Measurements from ENCODE around the gene LRRN3.

The LRRN3 gene

GRCh38 chr7:111108000-111108399 lies 17.1 kb downstream of the LRRN3 start:
- DNase-seq, result no peak

DNA sequence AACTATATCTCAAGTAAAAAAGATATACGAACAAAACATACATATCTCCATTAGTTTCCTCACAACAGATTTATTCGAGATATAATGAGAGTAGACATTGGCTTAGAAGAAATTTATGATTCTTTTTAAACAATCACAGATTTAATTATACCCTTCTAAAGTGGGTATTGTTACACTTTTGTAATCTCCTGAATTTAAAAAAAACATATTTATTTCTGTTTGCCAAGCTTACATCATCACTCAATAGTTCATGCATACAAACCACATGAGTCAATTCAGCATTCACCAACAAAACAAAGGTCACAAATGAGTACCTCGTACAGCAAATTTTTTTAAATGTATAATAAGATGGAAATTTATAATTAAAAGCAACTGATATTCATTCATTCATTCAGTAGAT lies 17.6 kb downstream of the LRRN3 start:
- no peak for DNase-seq

DNA sequence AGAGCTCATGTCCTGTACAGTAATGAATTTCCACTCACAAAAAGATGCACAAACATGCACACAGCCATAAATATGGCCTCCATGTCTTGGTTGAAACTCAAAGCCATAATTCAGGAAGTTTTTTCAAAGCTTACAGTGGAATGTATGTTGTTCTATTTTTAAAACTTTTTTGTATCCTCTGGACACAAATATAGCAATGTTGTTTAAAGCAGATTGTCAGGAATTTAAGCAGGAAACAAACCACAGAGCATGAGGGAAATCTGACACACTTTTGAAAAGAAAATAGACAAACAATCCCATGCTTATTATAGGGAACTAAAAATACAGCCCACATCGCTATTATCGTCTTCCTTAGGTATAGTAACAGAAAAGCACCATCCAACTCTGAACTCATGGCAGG lies 21.5 kb downstream of the LRRN3 start:
- no peak for DNase-seq

DNA sequence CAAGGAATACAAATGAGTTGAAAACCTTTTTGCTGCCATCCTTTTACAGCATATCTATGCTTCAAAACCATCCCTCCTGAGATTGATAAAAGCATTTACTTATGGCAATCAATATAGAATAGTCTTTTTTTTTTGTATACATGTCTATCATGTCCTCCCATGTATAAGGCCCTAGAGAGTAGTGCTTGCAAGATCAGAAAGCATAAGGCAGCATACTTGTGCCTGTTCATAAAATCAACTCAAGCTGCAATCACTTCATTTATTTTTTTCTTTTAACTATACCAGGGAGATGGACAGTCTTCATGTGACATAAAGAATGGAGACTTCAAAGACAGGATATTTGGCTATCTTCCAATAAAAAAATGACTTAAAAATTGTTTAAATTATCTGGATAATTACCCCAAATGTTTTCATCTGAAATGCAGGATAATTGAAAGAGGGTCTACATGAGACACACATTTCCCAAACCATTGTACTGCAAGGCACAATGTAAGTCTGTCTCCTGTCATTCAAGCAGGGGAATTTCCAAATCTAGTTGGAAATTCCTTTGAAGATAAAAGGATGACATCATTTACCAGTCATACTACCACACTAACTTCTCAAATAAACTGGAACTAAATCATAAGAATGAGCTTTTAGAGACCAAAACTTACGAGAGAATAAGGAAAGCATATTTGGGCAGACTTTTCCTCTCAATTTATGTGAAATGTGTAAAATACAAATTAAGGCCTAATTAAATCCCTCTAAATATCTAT lies 22.5 kb downstream of the LRRN3 start:
- no peak for DNase-seq

DNA sequence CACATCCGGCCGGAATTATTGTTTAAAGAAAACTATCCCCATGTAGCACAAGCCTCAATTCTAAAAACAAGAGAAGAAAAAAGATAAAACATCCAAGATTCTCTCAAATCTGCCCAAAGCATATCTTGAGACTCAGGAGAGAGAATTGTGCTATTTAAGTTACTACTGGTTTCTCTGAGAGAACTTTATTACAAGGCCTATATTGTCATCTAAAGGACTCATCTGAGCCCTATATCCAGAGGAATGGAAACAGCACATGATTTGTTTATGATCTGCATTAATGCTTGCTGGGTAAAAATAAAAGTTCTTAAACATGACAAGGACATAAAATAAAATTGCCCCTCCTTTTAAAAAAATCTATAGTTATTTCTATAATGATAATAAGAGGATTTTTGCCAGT lies 25.0 kb downstream of the LRRN3 start:
- DNase-seq, result no peak

DNA sequence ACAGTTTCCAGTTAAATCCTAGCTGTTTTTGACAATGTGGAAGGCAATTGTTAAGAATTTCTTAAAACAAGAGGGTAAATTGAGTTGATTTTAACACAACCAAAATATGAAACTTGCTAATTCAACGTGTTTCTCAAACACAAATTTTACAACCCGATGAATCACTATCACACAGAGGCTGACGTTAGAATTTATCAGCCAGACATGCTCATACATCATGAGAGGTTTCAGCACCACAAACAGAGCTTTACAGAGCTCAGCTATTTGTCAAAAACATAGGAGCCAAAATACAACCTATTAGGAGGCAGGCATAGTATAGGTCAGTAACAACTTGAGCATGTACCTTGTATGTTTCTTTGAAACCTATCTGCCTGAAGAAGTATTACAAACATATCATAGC lies 36.1 kb downstream of the LRRN3 start:
- DNase-seq, result no peak

DNA sequence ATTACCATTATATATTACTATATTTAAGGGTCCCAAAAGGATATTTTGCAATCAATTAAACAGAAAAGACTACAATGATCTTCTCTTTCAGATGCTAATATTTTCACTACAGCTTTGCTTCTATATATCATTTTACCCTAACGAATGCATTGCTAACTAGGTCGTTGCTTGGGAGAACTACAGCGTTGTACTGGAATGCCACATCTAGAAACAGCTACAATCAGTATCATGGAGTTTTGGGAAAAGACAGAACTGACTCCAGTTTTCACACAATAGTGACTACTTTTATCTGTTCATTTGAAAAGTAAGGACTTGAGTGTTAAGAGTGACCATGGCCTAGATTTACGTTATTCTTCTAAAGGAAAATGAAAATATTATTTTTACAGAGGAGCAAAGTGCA lies 38.5 kb downstream of the LRRN3 start:
- no peak for DNase-seq

DNA sequence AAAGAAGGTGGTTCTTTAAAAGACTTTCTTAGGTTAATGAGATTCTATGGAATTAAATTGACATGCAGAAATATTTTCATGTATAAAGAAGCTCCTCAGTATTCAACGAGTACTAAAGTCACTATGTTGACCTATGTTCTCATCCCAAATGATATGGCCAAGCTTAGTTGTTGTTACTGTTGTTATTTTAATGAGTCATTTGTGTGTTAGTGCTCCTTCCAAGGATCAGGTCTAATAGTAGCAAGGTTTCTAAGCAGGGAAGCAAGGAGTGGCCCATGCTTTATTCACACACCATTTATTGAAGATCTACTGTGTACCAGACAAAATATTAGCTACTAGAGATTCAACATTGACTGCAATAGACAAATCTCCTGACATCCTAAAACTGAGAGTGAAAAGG lies 41.9 kb downstream of the LRRN3 start:
- no peak for DNase-seq

DNA sequence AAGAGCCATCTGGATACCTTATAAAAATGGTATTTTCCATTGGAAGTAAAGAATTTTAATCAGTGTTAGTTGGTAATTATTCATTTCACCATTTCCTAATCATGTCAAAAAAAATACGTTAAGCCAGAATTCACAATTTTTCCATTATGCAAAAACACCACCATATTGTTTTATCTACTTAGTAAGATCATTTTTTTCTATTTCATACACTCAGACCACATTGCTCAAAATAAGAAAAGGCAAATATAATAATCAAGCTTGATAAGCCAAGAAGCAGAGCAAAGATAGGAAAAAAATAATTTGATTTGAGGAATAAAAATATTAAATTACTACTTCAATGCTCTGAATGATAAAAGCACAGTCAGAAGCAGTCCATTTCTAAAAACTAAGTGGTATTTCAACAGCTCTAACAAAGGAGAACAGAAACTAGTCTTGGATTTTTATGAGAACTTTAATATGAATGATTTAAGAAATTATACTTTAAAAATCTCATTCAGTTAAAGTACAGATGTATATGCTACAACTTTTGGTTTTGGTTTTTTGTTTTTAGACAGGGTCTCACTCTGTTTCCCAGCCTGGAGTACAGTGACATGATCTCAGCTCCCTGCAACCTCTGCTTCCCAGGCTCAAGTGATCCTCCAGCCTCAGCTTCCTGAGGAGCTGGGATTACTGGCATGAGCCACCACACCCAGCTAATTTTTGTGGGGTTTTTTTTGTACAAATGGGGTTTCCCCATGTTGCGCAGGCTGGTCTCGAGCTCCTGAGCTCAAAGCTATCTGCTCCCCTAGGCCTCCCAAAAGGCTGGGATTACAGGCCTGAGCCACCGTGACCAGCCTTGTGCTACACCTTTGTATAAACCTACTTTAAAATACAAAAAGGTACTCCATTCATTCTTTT lies 46.6 kb downstream of the LRRN3 start:
- no peak for DNase-seq

- DNase-seq, result no peak
Measured at GRCh38 chr7:111138193-111138569, 47.3 kb downstream of the LRRN3 start.

- DNase-seq, result no peak
Measured at GRCh38 chr7:111138586-111138985, 47.7 kb downstream of the LRRN3 start.

DNA sequence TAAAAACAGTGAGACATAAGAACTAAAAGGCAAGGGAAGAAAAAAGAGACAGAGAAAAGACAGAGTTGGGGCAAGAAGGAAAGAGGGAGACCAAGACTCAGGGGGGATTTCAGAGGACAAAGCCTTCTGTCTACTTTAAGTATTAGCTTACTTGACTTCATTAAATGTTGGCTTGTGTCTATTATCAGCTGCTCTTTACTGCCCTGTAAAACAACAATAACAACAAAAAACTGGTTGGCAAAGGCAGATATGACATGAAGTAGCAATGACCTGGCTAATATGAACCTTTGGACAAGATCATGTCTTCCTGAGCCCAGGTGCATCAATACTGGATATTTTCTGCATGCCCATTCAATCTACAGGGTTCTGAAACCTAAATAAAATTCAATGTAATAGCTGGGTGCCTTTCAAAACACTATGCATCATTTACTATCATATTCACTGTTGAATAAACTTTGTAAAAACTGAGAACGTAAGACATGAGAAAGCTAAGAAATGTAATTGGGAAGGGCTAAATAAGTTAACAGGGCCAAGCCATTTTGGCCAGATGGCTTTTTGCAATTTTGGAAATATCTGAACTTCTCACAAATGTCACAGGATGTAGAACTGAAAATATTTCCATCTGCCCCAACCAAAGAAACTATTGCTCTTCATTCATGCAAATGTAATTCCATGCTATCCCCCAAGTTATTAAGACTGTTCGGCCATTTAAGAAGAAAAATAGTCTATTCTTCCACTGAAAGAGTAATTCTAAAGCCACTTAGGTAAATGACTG lies 49.4 kb downstream of the LRRN3 start:
- DNase-seq, result no peak

- DNase-seq, result no peak
Measured at GRCh38 chr7:111145472-111145871, 54.5 kb downstream of the LRRN3 start.

DNA sequence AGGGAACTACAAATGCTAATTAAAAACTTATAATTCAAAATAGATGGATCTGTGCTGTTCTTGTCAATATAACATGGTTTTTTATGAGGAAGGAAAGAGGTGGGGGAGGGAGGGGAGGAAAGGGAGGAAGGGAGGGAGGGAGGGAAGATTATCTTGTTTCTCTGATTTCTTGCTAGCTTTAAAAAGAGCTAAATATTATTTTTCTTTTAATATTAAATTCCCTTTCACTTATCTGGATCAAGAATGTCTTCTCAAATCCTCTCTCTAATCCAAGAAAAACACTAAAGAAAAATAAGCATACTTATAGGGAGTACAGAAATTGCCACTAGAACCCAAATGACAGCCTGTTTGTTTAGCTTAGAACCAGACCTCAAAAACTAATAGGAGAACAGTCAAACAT lies 55.2 kb downstream of the LRRN3 start:
- DNase-seq, result no peak

DNA sequence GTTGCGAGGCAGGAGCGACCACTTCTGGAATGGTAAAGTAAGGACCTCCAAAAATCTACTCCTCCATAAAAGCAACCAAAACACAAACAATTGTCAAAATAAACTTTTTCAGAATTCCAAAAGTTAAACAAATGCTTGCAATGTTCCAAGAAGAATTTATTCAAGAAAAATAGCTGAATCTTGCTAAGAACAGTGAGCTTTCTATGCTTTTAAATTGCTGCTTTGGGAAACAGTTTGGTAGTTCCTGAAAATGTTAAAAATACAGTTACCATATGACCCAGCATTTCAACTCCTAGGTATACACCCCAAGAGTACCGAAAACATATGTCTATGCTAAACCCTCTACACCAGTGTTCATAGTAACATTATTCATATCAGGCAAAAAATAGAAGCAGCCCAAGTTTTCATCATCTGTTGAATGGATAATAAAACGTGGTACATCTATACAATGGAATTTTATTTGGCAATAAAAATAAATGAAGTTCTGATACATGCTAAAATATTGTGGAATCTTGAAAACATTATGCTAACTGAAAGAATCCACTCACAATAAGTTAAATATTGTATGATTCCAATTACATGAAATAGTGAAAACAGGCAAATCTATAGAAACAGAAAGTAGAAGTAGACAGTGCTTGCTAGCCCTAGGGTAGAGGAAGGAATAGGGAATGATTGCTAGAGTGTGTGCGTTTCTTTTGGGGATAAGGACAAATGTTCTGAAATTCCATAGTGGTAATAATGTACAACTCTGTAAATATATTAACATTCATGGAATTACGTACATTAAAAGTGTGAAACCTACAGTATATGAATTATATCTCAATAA lies 57.0 kb downstream of the LRRN3 start:
- DNase-seq, result no peak

GRCh38 chr7:111150709-111151108 lies 59.8 kb downstream of the LRRN3 start:
- no peak for DNase-seq

- no peak for DNase-seq
Measured at GRCh38 chr7:111159426-111159825, 68.5 kb downstream of the LRRN3 start.

GRCh38 chr7:111160297-111160696 lies 69.4 kb downstream of the LRRN3 start:
- DNase-seq, result no peak

GRCh38 chr7:111162692-111163091 lies 71.8 kb downstream of the LRRN3 start:
- DNase-seq, result no peak

GRCh38 chr7:111164442-111164841 lies 73.5 kb downstream of the LRRN3 start:
- DNase-seq, result no peak

- peak; percentile 77 for DNase-seq
Measured at GRCh38 chr7:111168182-111168581, 77.3 kb downstream of the LRRN3 start.

DNA sequence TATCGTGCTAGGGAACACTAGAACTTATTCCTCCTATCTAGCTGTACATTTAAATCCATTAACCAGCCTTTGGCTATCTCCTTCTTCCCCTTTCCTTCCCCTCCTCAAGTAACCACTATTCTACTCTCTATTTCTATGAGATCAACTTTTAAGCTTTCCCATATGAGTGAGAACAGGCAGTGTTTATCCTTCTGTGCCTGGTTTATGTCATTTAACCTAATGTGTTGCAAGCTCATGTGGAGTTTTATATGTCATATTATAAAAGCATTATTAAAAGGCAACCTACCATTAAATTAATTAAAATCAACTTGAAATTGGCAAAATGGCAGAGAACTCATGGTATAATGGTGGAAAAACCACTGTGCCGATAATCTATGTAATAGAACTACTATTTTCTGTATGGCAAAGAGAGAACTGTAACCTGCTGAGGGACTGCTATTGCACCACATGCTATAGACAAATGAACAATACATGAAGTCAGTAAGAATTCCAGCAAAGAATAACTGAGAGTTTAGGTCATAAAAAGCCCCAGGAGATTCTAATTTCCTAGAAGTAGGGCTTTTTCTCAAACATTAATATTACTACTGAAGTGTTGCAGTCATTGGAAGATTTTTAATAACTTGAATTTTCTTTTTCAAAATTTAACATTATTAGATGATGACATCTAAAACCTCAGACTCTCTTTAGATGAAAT lies 81.8 kb downstream of the LRRN3 start:
- DNase-seq, result no peak
